ENCODE results near the gene INSL4. TPM values are rescaled to one million over a fixed set of nuclear protein-coding genes. Genes with fewer than 3 reads are reported as not detected.

The INSL4 gene
- total RNA-seq, 1 donor from 2014 or later: not detected

Other genes with a start within 250 kb of the INSL4 start
- gene JAK2, start 246.1 kb upstream of the INSL4 start, total RNA-seq: 62.9 and 64.2 TPM in 2 replicates
- not detected in 2 replicates for gene INSL6, start 45.8 kb upstream of the INSL4 start, total RNA-seq
- 1.3 and 2.4 TPM in 2 replicates for gene RLN2, start 73.3 kb downstream of the INSL4 start, total RNA-seq
- gene RLN1, start 108.5 kb downstream of the INSL4 start, total RNA-seq: 0.80 and 1.9 TPM in 2 replicates
- gene PLGRKT, start 206.5 kb downstream of the INSL4 start, total RNA-seq: 39.3 and 41.4 TPM in 2 replicates
- gene CD274, start 219.1 kb downstream of the INSL4 start, total RNA-seq: 42.1 and 42.6 TPM in 2 replicates

Data from T-helper 1 cell treated with Interleukin-12 subunit alpha and Interleukin-12 subunit beta and Interleukin-4 antibody, amounts not matched to agents 30 ng/mL and 1 ng/mL, for 36 hours (primary cell).